ENCODE data around the gene LRRC37B.
"Not testable (repeated sequence)": the region's sequence is repeated elsewhere in the genome, so short reads cannot be mapped to it uniquely, and the experiment has no call there.

The LRRC37B gene

GRCh38 chr17:32006957-32007462 lies at the start of gene LRRC37B:
Gene LRRC37B, plus strand, starts transcription at chr17:32007383. Its CDS starts 14,010 bp downstream, at chr17:32021393.
- peak; percentile 76 for DNase-seq

- DNase-seq, result not testable (repeated sequence)
Measured at GRCh38 chr17:31964131-31964530, 43.1 kb upstream of the LRRC37B start.

- DNase-seq, result no peak
Measured at GRCh38 chr17:31967648-31968047, 39.5 kb upstream of the LRRC37B start.

- not testable (repeated sequence) for DNase-seq
Measured at GRCh38 chr17:31970416-31970815, 36.8 kb upstream of the LRRC37B start.

GRCh38 chr17:31974269-31975071 lies 32.7 kb upstream of the LRRC37B start:
- peak; percentile 6 for DNase-seq

- DNase-seq, result peak; percentile 4
Measured at GRCh38 chr17:31975391-31975790, 31.8 kb upstream of the LRRC37B start.

- not testable (repeated sequence) for DNase-seq
Measured at GRCh38 chr17:31991821-31992220, 15.4 kb upstream of the LRRC37B start.

- no peak for DNase-seq
Measured at GRCh38 chr17:31997005-31997404, 10.2 kb upstream of the LRRC37B start.

- DNase-seq, result peak; percentile 27
Measured at GRCh38 chr17:32007463-32008298, 498 bp downstream of the LRRC37B start.

- DNase-seq, result no peak
Measured at GRCh38 chr17:32009262-32009542, 2.0 kb downstream of the LRRC37B start.

GRCh38 chr17:32010114-32010513 lies 2.9 kb downstream of the LRRC37B start:
- no peak for DNase-seq

GRCh38 chr17:32015245-32016013 lies 8.2 kb downstream of the LRRC37B start:
- DNase-seq, result no peak

GRCh38 chr17:32016231-32016630 lies 9.0 kb downstream of the LRRC37B start:
- DNase-seq, result no peak

GRCh38 chr17:32019228-32019627 lies 12.0 kb downstream of the LRRC37B start:
- no peak for DNase-seq

GRCh38 chr17:32020943-32021614 lies 13.9 kb downstream of the LRRC37B start:
- DNase-seq, result no peak

GRCh38 chr17:32021615-32021955 lies 14.4 kb downstream of the LRRC37B start:
- DNase-seq, result no peak

GRCh38 chr17:32022554-32022953 lies 15.4 kb downstream of the LRRC37B start:
- not testable (repeated sequence) for DNase-seq

GRCh38 chr17:32027271-32027670 lies 20.1 kb downstream of the LRRC37B start:
- not testable (repeated sequence) for DNase-seq

GRCh38 chr17:32033223-32033622 lies 26.0 kb downstream of the LRRC37B start:
- no peak for DNase-seq

GRCh38 chr17:32033812-32034211 lies 26.6 kb downstream of the LRRC37B start:
- DNase-seq, result not testable (repeated sequence)

- DNase-seq, result not testable (repeated sequence)
Measured at GRCh38 chr17:32040246-32040645, 33.1 kb downstream of the LRRC37B start.

- DNase-seq, result not testable (repeated sequence)
Measured at GRCh38 chr17:32041306-32041875, 34.2 kb downstream of the LRRC37B start.

Data from fibroblast of skin of right biceps (primary cell).